NCI-H526 (cell line): ENCODE measurements around the gene FOXM1.

Experiments used
- DNase-seq, 2 experiments: peaks; one replicate each; lab custom pipeline; 2025; lab: John Stamatoyannopoulos, UW

FOXM1 gene

GRCh38 chr12:2877047-2877952 lies at the start of gene FOXM1, which contains the start of gene RHNO1:
Gene FOXM1, minus strand, starts transcription at chr12:2877174. Its CDS starts 2,696 bp downstream, at chr12:2874478.
Gene RHNO1, plus strand, starts transcription at chr12:2877223. Its CDS starts 8,144 bp downstream, at chr12:2885367.
- DNase-seq: peak; percentile 51 to 94

- no peak for DNase-seq
Measured at GRCh38 chr12:2925322-2925995, 48.5 kb upstream of the FOXM1 start.

GRCh38 chr12:2924019-2924418 lies 47.0 kb upstream of the FOXM1 start:
- DNase-seq: no peak

- DNase-seq: peak in 1 of 2 experiments; percentile 3
Measured at GRCh38 chr12:2923057-2923456, 46.1 kb upstream of the FOXM1 start.

- DNase-seq: no peak
Measured at GRCh38 chr12:2922329-2922728, 45.4 kb upstream of the FOXM1 start.

- DNase-seq: no peak
Measured at GRCh38 chr12:2919249-2919648, 42.3 kb upstream of the FOXM1 start.

GRCh38 chr12:2912216-2912575 lies 35.2 kb upstream of the FOXM1 start:
- DNase-seq: no peak

- no peak for DNase-seq
Measured at GRCh38 chr12:2904260-2904659, 27.3 kb upstream of the FOXM1 start.

GRCh38 chr12:2902272-2902880 lies 25.4 kb upstream of the FOXM1 start:
- no peak for DNase-seq

- no peak for DNase-seq
Measured at GRCh38 chr12:2900642-2901041, 23.7 kb upstream of the FOXM1 start.

GRCh38 chr12:2897418-2897817 lies 20.4 kb upstream of the FOXM1 start:
- DNase-seq: no peak

GRCh38 chr12:2895511-2895910 lies 18.5 kb upstream of the FOXM1 start:
- no peak for DNase-seq

- DNase-seq: no peak
Measured at GRCh38 chr12:2895051-2895451, 18.1 kb upstream of the FOXM1 start.

GRCh38 chr12:2893007-2893406 lies 16.0 kb upstream of the FOXM1 start:
- no peak for DNase-seq

- DNase-seq: no peak
Measured at GRCh38 chr12:2892246-2892645, 15.3 kb upstream of the FOXM1 start.

- peak in 1 of 2 experiments; percentile 60 for DNase-seq
Measured at GRCh38 chr12:2891240-2892053, 14.5 kb upstream of the FOXM1 start.

GRCh38 chr12:2890388-2891239 lies 13.6 kb upstream of the FOXM1 start, which contains the start of gene TULP3:
Gene TULP3, plus strand, starts transcription at chr12:2890891. Its CDS starts 57 bp downstream, at chr12:2890948.
- peak; percentile 95 to 98 for DNase-seq

- no peak for DNase-seq
Measured at GRCh38 chr12:2890001-2890387, 13.0 kb upstream of the FOXM1 start.

GRCh38 chr12:2886768-2887450 lies 9.9 kb upstream of the FOXM1 start:
- DNase-seq: no peak

- DNase-seq: no peak
Measured at GRCh38 chr12:2884810-2885209, 7.8 kb upstream of the FOXM1 start.
